GM21360 (cell line): ENCODE measurements around the gene ACAD11.

Experiments used
- ATAC-seq: cut with Tn5 transposase; IDR thresholded peaks from one replicate; pipeline ENCODE4 v1.9.1; 2021; ENCODE audit warnings: mild to moderate bottlenecking, moderate library complexity; ENCODE audit not compliant: unreplicated experiment

Gene ACAD11

GRCh38 chr3:132513057-132513456, 146.6 kb downstream of the ACAD11 start:
- no peak for ATAC-seq

GRCh38 chr3:132509506-132509905, 150.1 kb downstream of the ACAD11 start:
- no peak for ATAC-seq

GRCh38 chr3:132509096-132509495, 150.5 kb downstream of the ACAD11 start:
- ATAC-seq, result no peak
